ENCODE data around the gene ATOH8. TPM values are rescaled to one million over a fixed set of nuclear protein-coding genes. Genes with fewer than 3 reads are reported as not detected.

Gene ATOH8
- total RNA-seq, 1 experiment from 2014 or later: 0.20 TPM

DNA sequence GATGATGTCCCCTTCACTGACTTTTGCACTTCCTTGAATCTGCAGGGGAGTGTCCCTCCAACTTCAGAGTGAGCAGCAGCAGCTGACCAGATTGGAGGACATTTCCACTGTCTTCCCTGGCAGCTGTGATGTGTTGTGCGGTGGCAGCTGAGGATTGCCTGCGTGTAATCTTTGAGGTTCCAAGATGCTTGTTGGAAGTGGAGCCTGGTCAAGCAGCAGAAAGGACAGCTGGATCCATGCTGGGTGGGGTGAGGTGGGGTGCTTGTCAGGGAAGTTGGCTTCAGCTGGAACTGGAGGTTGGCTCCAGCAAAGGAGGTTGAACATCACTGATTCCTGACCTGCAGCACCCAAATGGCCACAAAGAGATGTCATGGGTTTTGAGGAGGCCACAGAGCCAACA lies 70.2 kb downstream of the ATOH8 start:
- no peaks in the 10 kb centered on the region for H3K36me3 Mint-ChIP-seq (ENCODE audit: insufficient read depth in 1 of 3, low read depth in 3 of 3)
- WGBS (ENCODE audit: extremely low coverage, insufficient read length, low lambda C conversion rate): no CpG with 5 or more reads among the region's 2 CpGs
- Histone ChIP-seq H3T11ph (ENCODE audit: low read length) (no peak overlapping the region), H2BK12ac (ENCODE audit: insufficient read length, low read depth, low read length) (no peak overlapping the region), H4K5ac (ENCODE audit: insufficient read length, low read depth, low read length) (no peak overlapping the region), H3K9me3 (ENCODE audit: control insufficient read depth, low read depth, low read length) (no peaks in the 10 kb centered on the region), H3K56ac (ENCODE audit: insufficient read length, low read depth, low read length) (no peak overlapping the region), H3K4ac (ENCODE audit: low read depth, low read length) (no peak overlapping the region), H2BK120ac (ENCODE audit: low read depth, low read length, poor library complexity, severe bottlenecking) (no peak overlapping the region), H3K4me1 (ENCODE audit: insufficient read depth, low read length) (no peaks in the 10 kb centered on the region; the same call in 1 of the 2 replicates), H2BK20ac (ENCODE audit: low read depth, low read length, poor library complexity, severe bottlenecking) (no peak overlapping the region), H4K91ac (ENCODE audit: insufficient read length, low read depth, low read length) (no peak overlapping the region), H2BK15ac (ENCODE audit: low read depth, low read length) (no peak overlapping the region), H2BK5ac (ENCODE audit: insufficient read length, low read length) (no peak overlapping the region), H3K27ac (ENCODE audit: insufficient read length, low read depth, low read length) (no peak overlapping the region), H2AK5ac (ENCODE audit: insufficient read length, low read length) (no peak overlapping the region), H3K14ac (ENCODE audit: insufficient read depth, low read length) (no peak overlapping the region), H3K4me2 (ENCODE audit: insufficient read depth, insufficient read length, low read length) (no peak overlapping the region), H3K79me2 (ENCODE audit: insufficient read depth, low read length) (no peaks in the 10 kb centered on the region), H3K18ac (ENCODE audit: insufficient read length, low read depth, low read length) (no peak overlapping the region), H2AFZ (ENCODE audit: low read length) (no peak overlapping the region), H3K27me3 (ENCODE audit: insufficient read depth, low read length) (no peaks in the 10 kb centered on the region), H4K8ac (replicated peaks; ENCODE audit: insufficient read length, low read depth, low read length) (no peak overlapping the region), H3K9ac (ENCODE audit: extremely low read depth, insufficient read length, low read length) (no peak overlapping the region), H4K20me1 (ENCODE audit: control insufficient read depth, insufficient read depth, insufficient read length) (no peaks in the 10 kb centered on the region), H3K23me2 (ENCODE audit: insufficient read length, low read depth, low read length, poor library complexity, severe bottlenecking) (no peaks in the 10 kb centered on the region), H3K79me1 (ENCODE audit: insufficient read depth, low read depth, low read length, poor library complexity, severe bottlenecking) (no peaks in the 10 kb centered on the region), H3K23ac (ENCODE audit: insufficient read length, low read depth, low read length) (no peak overlapping the region)
- H3K4me1 Mint-ChIP-seq: peaks cover 14 to 17% of the 10 kb centered on the region in 2 experiments
- no peak for DNase-seq
- H3K4me3 Mint-ChIP-seq: no peak overlapping the region
- H3K27me3 Mint-ChIP-seq (ENCODE audit: low read depth): peaks cover 24% of the 10 kb centered on the region
- H3K27ac Mint-ChIP-seq: no peak overlapping the region
- TF ChIP-seq, protein P1, sequence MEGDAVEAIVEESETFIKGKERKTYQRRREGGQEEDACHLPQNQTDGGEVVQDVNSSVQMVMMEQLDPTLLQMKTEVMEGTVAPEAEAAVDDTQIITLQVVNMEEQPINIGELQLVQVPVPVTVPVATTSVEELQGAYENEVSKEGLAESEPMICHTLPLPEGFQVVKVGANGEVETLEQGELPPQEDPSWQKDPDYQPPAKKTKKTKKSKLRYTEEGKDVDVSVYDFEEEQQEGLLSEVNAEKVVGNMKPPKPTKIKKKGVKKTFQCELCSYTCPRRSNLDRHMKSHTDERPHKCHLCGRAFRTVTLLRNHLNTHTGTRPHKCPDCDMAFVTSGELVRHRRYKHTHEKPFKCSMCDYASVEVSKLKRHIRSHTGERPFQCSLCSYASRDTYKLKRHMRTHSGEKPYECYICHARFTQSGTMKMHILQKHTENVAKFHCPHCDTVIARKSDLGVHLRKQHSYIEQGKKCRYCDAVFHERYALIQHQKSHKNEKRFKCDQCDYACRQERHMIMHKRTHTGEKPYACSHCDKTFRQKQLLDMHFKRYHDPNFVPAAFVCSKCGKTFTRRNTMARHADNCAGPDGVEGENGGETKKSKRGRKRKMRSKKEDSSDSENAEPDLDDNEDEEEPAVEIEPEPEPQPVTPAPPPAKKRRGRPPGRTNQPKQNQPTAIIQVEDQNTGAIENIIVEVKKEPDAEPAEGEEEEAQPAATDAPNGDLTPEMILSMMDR (conservative IDR thresholded peaks at IDR 0.05): no peak
- no peaks in the 10 kb centered on the region for H3K9me3 Mint-ChIP-seq
